ENCODE measurements around the gene SH3GL3.

DNA sequence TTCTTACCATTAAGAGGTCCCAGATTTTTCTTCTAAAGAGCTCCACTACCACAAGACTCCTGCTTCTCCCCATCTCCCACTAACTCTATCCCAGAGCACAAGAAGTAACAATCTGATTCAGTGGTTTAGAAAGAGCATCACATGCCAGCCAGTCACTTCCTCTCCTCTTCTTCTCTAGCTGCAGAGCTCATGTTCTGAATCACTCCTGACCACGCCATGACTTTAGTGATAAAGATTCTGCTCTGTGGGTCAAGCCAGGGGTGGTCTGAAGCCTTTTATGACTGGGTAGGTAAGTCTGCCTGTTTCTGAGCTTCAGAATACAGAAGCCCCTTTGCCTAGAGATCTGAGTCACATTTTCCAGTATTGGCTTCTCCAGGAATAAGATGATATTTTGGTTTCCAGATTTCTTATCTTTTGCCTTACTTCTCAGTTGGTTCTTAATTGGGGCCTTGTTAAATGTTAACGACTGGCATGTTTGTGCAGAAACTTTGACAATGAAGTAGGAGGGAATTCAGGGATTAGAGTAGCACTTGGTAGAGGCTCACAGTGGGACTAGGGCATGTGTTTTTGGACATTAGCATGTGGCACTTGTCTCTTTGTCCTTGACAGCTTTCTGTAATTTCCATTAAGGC, 179.1 kb downstream of the SH3GL3 start:
- TF ChIP-seq POLR2AphosphoS5 (IDR thresholded peaks at IDR 0.05; ENCODE audit: low read depth, low read length) (no peak), POLR2A (IDR thresholded peaks at IDR 0.05; ENCODE audit: low read depth, low read length) (no peak)
